Liver (tissue), 9 donors: ENCODE measurements around the gene NR5A2. TPM values are rescaled to one million over a fixed set of nuclear protein-coding genes. Genes with fewer than 3 reads are reported as not detected.

Source experiments
- DNase-seq: peaks from one replicate; pipeline ENCODE4 v3.0.0-alpha.2; 2017; ENCODE audit warnings: low spot score
- H3K27ac ChIP-seq, 2 donors: one replicate each; pipeline ENCODE4 v1.7.0; 2013; ENCODE audit warnings: inconsistent platforms in 2 of 2, low read length in 2 of 2, control low read depth in 1 of 2, low read depth in 1 of 2, mild to moderate bottlenecking in 1 of 2
- H3K27me3 ChIP-seq, 4 donors: one replicate each; pipeline versions ENCODE4 v1.6.1 to v1.7.0; 2013; ENCODE audit warnings: low read length in 3 of 4, inconsistent platforms in 1 of 4, mild to moderate bottlenecking in 1 of 4, moderate library complexity in 1 of 4; ENCODE audit not compliant: control insufficient read depth in 4 of 4, insufficient read depth in 4 of 4
- H3K36me3 ChIP-seq, 4 donors: one replicate each; pipeline versions ENCODE4 v1.6.1 to v1.7.0; 2013; ENCODE audit warnings: low read length in 3 of 4, mild to moderate bottlenecking in 3 of 4, low read depth in 1 of 4, moderate library complexity in 1 of 4; ENCODE audit not compliant: control insufficient read depth in 4 of 4, insufficient read depth in 3 of 4
- H3K4me1 ChIP-seq, 4 donors: one replicate each; pipeline versions ENCODE4 v1.6.1 to v1.7.0; 2013; ENCODE audit warnings: low read length in 3 of 4, mild to moderate bottlenecking in 3 of 4, moderate library complexity in 1 of 4; ENCODE audit not compliant: control insufficient read depth in 4 of 4, insufficient read depth in 4 of 4
- H3K4me3 ChIP-seq, 3 donors: one replicate each; pipeline versions ENCODE4 v1.6.1 to v1.7.0; 2013; ENCODE audit warnings: low read length in 3 of 3, control low read depth in 1 of 3, low read depth in 1 of 3, mild to moderate bottlenecking in 1 of 3
- H3K9ac ChIP-seq, 2 donors: one replicate each; pipeline ENCODE4 v1.7.0; 2013; ENCODE audit warnings: low read length in 2 of 2, mild to moderate bottlenecking in 2 of 2, moderate library complexity in 2 of 2, control low read depth in 1 of 2, low read depth in 1 of 2
- H3K9me3 ChIP-seq, 4 donors: one replicate each; pipeline versions ENCODE4 v1.6.1 to v1.7.0; 2013; ENCODE audit warnings: low read length in 3 of 4; ENCODE audit not compliant: control insufficient read depth in 4 of 4
- FOXA1 ChIP-seq: IDR thresholded peaks from 2 replicates; pipeline ENCODE4 v1.6.1; 2016; ENCODE audit warnings: antibody characterized with exemption
- FOXA2 ChIP-seq: IDR thresholded peaks from 2 replicates; pipeline ENCODE4 v1.6.1; 2016; ENCODE audit warnings: antibody characterized with exemption
- GABPA ChIP-seq, 2 donors: IDR thresholded peaks in 1 of 2; conservative IDR thresholded peaks in 1 of 2; 2 replicates each; pipeline ENCODE4 v1.6.1; 2016; ENCODE audit warnings: antibody characterized with exemption in 2 of 2, mild to moderate bottlenecking in 1 of 2, moderate library complexity in 1 of 2
- HNF4A ChIP-seq, 2 donors: conservative IDR thresholded peaks; 2 replicates each; pipeline ENCODE4 v1.6.1; 2016; ENCODE audit warnings: antibody characterized with exemption in 2 of 2, mild to moderate bottlenecking in 2 of 2
- HNF4G ChIP-seq: IDR thresholded peaks from 2 replicates; pipeline ENCODE4 v1.6.1; 2016; ENCODE audit warnings: antibody characterized with exemption
- JUND ChIP-seq, 2 donors: IDR thresholded peaks; 2 replicates each; pipeline ENCODE4 v1.6.1; 2016; ENCODE audit warnings: antibody characterized with exemption in 2 of 2
- NR2F2 ChIP-seq: IDR thresholded peaks from 2 replicates; pipeline ENCODE4 v1.6.1; 2016; ENCODE audit warnings: antibody characterized with exemption
- RAD21 ChIP-seq, 2 donors: IDR thresholded peaks; 2 replicates each; pipeline ENCODE4 v1.6.1; 2016; ENCODE audit warnings: antibody characterized with exemption in 2 of 2, mild to moderate bottlenecking in 2 of 2
- RXRA ChIP-seq, 2 donors: IDR thresholded peaks; 2 replicates each; pipeline ENCODE4 v1.6.1; 2017 to 2018; ENCODE audit warnings: antibody characterized with exemption in 2 of 2, mild to moderate bottlenecking in 1 of 2
- YY1 ChIP-seq: IDR thresholded peaks from 2 replicates; pipeline ENCODE4 v1.6.1; 2016; ENCODE audit warnings: antibody characterized with exemption, mild to moderate bottlenecking
- WGBS: extraction: QIAGEN DNeasy Blood & Tissue Kit; methylation state at CpG from one replicate; pipeline ENCODE4 v1.1.7; 2013; 5-methylcytosine and 5-hydroxymethylcytosine counted together
- polyA plus RNA-seq, 2 donors: library from polyadenylated mRNA; stranded (reverse) in 1 of 2; unstranded in 1 of 2; fragments of 200-250 nt in 1 of 2; fragments of >200 nt in 1 of 2; fragmentation: Nextera tagmentation in 1 of 2; extraction: Ambion mirVana in 1 of 2; gene quantifications; one replicate each; pipeline versions ENCODE4 v1.2.1 to v1.2.3, GENCODE V29; 2013 to 2015
- total RNA-seq, 2 donors: library from RNA; depleted of rRNA; stranded (reverse); fragments of >200 nt; gene quantifications; one replicate each; pipeline ENCODE4 v1.2.3, GENCODE V29; 2014
- TF ChIP-seq, protein P1 (sequence below): IDR thresholded peaks from 2 replicates; pipeline ENCODE4 v1.6.1; 2016; ENCODE audit warnings: antibody characterized with exemption
- TF ChIP-seq, protein P2 (sequence below): IDR thresholded peaks from 2 replicates; pipeline ENCODE4 v1.6.1; 2016; ENCODE audit warnings: antibody characterized with exemption
- donor health status: healthy.
- donor health status: healthy.
- donor health status: healthy.
- donor health status: healthy.
- donor health status: healthy.

The NR5A2 gene
- total and polyA plus RNA-seq, 4 donors = 10.0 to 37.5 (median 21.1) TPM

DNA sequence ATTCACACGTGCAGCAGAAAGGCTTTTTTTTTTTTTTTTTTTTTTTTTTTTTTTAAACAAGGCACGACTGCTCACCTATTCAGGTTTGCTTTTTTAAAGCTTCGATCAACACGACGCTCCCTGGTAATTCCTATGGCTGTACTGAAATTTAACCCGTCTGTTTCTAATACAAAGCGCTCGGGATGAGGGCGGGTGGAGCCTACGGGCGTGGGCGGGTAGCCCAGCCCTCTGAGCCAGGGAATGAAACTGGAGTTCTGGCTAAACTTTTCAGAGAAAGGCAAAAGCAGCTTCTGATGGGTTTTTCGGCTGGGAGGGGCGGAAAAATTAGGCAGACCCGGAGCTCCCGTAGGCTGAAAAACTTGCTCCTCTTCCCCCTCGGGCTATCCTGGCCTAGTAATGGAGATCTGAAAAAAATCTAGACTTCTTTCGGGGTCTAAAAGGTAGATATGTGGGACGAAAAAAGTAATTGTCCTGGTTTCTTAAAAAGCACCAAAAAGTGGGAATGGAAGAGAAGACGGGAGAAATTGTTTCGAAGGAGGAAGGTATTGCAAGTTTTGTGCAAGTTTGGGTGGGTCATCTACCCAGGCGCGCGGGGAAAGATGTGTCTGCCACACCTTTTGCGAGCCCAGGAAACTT, 7.4 kb downstream of the NR5A2 start:
- no peaks in the 10 kb centered on the region for H3K9me3 ChIP-seq
- no peaks in the 10 kb centered on the region for H3K27me3 ChIP-seq
- H3K36me3 ChIP-seq = peaks cover 0 to 5% (median 1%) of the 10 kb centered on the region in 4 donors
- peaks cover 5 to 38% (median 19%) of the 10 kb centered on the region in 4 donors for H3K4me1 ChIP-seq
- DNase-seq = no peak
- no peak overlapping the region for H3K4me3 ChIP-seq
- WGBS = 56% methylated on average over 25 of the region's 25 CpGs
- TF ChIP-seq NR2F2 (no peak), GABPA (IDR thresholded peaks at IDR 0.05 in 1 of 2, conservative IDR thresholded peaks at IDR 0.05 in 1 of 2) (no peak)
- H3K9ac ChIP-seq = no peak overlapping the region
- no peak overlapping the region for H3K27ac ChIP-seq

DNA sequence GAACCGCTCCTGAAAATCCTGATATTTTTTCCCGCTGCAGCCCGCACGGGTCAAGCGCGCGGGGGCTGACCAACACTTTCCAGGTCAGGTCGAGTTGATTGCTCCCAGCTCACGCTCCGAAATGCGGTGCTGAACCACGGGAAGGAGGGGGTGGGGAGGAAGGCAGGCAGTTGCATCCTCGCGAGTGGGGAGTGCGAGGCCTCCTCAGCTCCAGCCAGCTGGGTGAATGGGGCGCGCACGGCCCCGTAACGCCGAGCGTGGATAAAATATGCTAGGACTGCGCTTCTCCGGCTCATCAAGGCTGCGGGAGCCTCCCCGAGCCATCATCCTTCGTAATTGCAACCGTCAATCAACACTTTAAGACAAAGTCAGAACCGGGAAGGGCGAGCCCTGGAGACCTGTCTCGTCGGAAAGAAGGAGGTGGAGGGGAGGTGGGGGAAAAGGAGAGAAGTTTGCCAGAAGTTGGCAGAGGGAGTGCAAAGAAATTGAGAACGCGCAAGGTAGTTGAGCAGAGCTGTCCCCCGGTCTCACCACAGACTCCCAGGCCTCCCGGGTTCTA, 8.0 kb downstream of the NR5A2 start:
- WGBS = 60% methylated on average over 36 of the region's 36 CpGs
- DNase-seq = no peak
- Histone ChIP-seq H3K27me3 (no peaks in the 10 kb centered on the region), H3K9ac (no peak overlapping the region), H3K27ac (no peak overlapping the region), H3K4me3 (no peak overlapping the region), H3K4me1 (peaks cover 5 to 38% (median 24%) of the 10 kb centered on the region in 4 donors), H3K9me3 (no peaks in the 10 kb centered on the region), H3K36me3 (peaks cover 0 to 5% (median 1%) of the 10 kb centered on the region in 4 donors)
- TF ChIP-seq NR2F2 (no peak), FOXA1 (no peak), RXRA (IDR thresholded peaks at IDR 0.05) (no peak), HNF4A (conservative IDR thresholded peaks at IDR 0.05) (no peak)

DNA sequence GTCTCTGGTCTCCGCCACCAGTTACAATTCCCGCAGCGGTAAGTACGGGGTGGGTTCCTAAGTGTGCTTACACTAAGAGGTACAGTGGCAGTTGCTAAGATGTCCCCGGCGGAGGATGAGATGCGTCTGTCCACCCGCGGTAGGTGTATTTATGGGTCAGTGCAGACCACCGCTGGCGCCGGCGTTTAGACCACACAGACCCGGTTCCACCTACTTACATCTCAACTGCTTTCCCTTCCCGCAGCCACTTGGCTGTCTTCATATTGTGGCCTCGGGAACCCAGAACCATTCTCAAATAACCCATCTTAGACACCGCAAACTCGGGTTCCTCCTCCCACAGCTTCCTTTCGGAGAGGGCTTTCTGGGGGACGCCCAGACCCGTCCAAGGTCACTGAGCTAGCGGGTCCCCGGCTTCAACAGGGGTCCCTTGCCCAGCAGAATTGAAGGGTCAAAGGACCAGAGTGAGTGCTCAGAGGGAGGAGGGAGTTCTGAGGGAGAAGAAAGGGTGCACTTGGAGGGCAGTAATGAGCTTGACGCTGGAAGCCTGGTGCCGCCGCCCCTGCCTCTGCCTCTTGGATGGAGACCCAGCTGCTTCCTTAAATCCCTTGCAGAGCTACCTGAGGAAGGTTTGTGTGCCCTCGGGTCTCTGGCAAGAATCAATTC, 8.6 kb downstream of the NR5A2 start:
- Histone ChIP-seq H3K9ac (no peak overlapping the region), H3K27ac (no peak overlapping the region), H3K36me3 (peaks cover 0 to 5% (median 1%) of the 10 kb centered on the region in 4 donors), H3K9me3 (no peaks in the 10 kb centered on the region), H3K4me1 (peaks cover 5 to 39% (median 21%) of the 10 kb centered on the region in 4 donors), H3K27me3 (no peaks in the 10 kb centered on the region), H3K4me3 (no peak overlapping the region)
- no peak for TF ChIP-seq HNF4A (conservative IDR thresholded peaks at IDR 0.05)
- TF ChIP-seq RAD21 (IDR thresholded peaks at IDR 0.05) = no peak
- DNase-seq = no peak
- WGBS = 53% methylated on average over 27 of the region's 27 CpGs

DNA sequence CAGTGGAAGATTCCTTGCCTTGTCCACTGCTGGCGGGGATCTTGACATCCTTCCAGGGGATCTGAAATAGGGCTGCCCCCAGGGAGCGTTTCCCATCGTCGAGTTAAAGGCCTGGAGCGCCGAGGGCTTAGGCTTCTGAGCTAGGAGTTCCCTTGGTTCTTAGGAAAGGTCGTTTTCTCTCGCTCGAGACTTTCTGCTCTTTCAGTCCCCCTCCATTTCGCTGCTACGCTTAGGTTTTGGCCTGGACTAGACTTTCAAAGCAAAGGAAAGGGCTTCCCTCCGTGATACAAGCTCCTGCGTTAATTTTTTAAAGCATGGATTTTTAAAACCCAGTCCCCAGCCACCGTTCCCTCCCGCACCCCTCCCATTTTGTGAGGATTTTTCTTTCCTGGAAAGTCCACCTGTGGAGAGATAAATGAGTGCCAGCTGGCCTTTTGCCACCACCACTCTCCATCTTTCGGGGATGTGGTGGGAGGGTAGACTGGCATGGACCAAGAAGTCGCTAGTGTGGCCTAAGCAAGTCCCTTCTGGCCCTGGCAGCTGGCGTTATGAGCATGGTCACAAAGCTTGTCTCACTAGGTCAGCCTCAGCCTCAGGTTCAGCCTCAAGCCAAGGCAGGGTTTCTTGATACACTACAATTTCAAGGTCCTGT, 9.2 kb downstream of the NR5A2 start:
- 63% methylated on average over 18 of the region's 18 CpGs for WGBS
- DNase-seq = no peak
- Histone ChIP-seq H3K36me3 (peaks cover 0 to 5% (median 1%) of the 10 kb centered on the region in 4 donors), H3K9me3 (no peaks in the 10 kb centered on the region), H3K4me1 (peaks cover 5 to 43% (median 24%) of the 10 kb centered on the region in 4 donors), H3K27ac (no peak overlapping the region), H3K9ac (no peak overlapping the region), H3K27me3 (no peaks in the 10 kb centered on the region), H3K4me3 (no peak overlapping the region)
- TF ChIP-seq GABPA (IDR thresholded peaks at IDR 0.05 in 1 of 2, conservative IDR thresholded peaks at IDR 0.05 in 1 of 2) (no peak), FOXA1 (no peak), JUND (IDR thresholded peaks at IDR 0.05) (no peak), RXRA (IDR thresholded peaks at IDR 0.05) (no peak), NR2F2 (no peak), YY1 (no peak), HNF4G (no peak), FOXA2 (no peak), HNF4A (conservative IDR thresholded peaks at IDR 0.05) (no peak), RAD21 (IDR thresholded peaks at IDR 0.05) (no peak)
- TF ChIP-seq, protein P1, sequence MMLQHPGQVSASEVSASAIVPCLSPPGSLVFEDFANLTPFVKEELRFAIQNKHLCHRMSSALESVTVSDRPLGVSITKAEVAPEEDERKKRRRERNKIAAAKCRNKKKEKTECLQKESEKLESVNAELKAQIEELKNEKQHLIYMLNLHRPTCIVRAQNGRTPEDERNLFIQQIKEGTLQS = no peak
- TF ChIP-seq, protein P2, sequence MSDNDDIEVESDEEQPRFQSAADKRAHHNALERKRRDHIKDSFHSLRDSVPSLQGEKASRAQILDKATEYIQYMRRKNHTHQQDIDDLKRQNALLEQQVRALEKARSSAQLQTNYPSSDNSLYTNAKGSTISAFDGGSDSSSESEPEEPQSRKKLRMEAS = no peak
